Measurements from ENCODE around the gene AAK1. TPM values are rescaled to one million over a fixed set of nuclear protein-coding genes. Genes with fewer than 3 reads are reported as not detected.

AAK1 gene
- total and polyA plus RNA-seq, 2 of the 13 experiments (the other 11 are each of a cell fraction or from before 2014, with no cell fraction given) = 9.8 to 10.3 TPM

GRCh38 chr2:69643602-69644505 lies at the start of gene AAK1 (continued):
- TF ChIP-seq ZBTB26 (CRISPR knock-in tag; IDR thresholded peaks at IDR 0.05; ENCODE audit: borderline replicate concordance) (no peak), ARNT2 (CRISPR knock-in tag; IDR thresholded peaks at IDR 0.05; ENCODE audit: low read depth) (peak; percentile 79), ZNF710 (CRISPR knock-in tag; IDR thresholded peaks at IDR 0.05; ENCODE audit: borderline replicate concordance) (0 out of 2 replicates have a peak, but pooled peaks have one; percentile 74), ZFP36 (IDR thresholded peaks at IDR 0.05; ENCODE audit: borderline replicate concordance, low read depth, low read length, partially characterized antibody) (no peak), IRF9 (CRISPR knock-in tag; IDR thresholded peaks at IDR 0.05; ENCODE audit: borderline replicate concordance) (no peak), ZNF260 (CRISPR knock-in tag; IDR thresholded peaks at IDR 0.05; ENCODE audit: borderline replicate concordance, low read depth) (no peak), ZSCAN31 (CRISPR knock-in tag; IDR thresholded peaks at IDR 0.05; ENCODE audit: low read depth) (peak; percentile 95), ELF1 (CRISPR knock-in tag; IDR thresholded peaks at IDR 0.05) (peak; percentile 96), NR3C1 (CRISPR knock-in tag; IDR thresholded peaks at IDR 0.05) (no peak), ADNP (CRISPR knock-in tag; IDR thresholded peaks at IDR 0.05) (no peak), IRF1 (CRISPR knock-in tag; IDR thresholded peaks at IDR 0.05; ENCODE audit: low read depth) (no peak), PLRG1 (conservative IDR thresholded peaks at IDR 0.05) (no peak), ZBTB42 (CRISPR knock-in tag; IDR thresholded peaks at IDR 0.05) (no peak), ZNF432 (CRISPR knock-in tag; IDR thresholded peaks at IDR 0.05; ENCODE audit: borderline replicate concordance) (no peak), GABPB1 (CRISPR knock-in tag; IDR thresholded peaks at IDR 0.05) (peak; percentile 95), HNRNPLL (IDR thresholded peaks at IDR 0.05; ENCODE audit: low read depth, low read length, poor library complexity, severe bottlenecking) (peak; percentile 47), ZNF792 (CRISPR knock-in tag; IDR thresholded peaks at IDR 0.05) (peak; percentile 9; the same call in 1 of the 2 replicates), RORA (CRISPR knock-in tag; IDR thresholded peaks at IDR 0.05) (no peak), ZNF574 (CRISPR knock-in tag; IDR thresholded peaks at IDR 0.05) (peak; percentile 93), SP2 (CRISPR knock-in tag; IDR thresholded peaks at IDR 0.05) (peak; percentile 44; the same call in 1 of the 2 replicates), TMF1 (CRISPR knock-in tag; IDR thresholded peaks at IDR 0.05; ENCODE audit: low read depth) (peak; percentile 26; the same call in 1 of the 2 replicates)
